Fibroblast of gingiva (primary cell): ENCODE results near the gene TBC1D22B.

Experiments
- DNase-seq: peaks from one replicate; pipeline ENCODE4 v3.0.0-alpha.2; 2011; ENCODE audit warnings: low read depth

TBC1D22B gene, protein sequence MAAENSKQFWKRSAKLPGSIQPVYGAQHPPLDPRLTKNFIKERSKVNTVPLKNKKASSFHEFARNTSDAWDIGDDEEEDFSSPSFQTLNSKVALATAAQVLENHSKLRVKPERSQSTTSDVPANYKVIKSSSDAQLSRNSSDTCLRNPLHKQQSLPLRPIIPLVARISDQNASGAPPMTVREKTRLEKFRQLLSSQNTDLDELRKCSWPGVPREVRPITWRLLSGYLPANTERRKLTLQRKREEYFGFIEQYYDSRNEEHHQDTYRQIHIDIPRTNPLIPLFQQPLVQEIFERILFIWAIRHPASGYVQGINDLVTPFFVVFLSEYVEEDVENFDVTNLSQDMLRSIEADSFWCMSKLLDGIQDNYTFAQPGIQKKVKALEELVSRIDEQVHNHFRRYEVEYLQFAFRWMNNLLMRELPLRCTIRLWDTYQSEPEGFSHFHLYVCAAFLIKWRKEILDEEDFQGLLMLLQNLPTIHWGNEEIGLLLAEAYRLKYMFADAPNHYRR

DNA sequence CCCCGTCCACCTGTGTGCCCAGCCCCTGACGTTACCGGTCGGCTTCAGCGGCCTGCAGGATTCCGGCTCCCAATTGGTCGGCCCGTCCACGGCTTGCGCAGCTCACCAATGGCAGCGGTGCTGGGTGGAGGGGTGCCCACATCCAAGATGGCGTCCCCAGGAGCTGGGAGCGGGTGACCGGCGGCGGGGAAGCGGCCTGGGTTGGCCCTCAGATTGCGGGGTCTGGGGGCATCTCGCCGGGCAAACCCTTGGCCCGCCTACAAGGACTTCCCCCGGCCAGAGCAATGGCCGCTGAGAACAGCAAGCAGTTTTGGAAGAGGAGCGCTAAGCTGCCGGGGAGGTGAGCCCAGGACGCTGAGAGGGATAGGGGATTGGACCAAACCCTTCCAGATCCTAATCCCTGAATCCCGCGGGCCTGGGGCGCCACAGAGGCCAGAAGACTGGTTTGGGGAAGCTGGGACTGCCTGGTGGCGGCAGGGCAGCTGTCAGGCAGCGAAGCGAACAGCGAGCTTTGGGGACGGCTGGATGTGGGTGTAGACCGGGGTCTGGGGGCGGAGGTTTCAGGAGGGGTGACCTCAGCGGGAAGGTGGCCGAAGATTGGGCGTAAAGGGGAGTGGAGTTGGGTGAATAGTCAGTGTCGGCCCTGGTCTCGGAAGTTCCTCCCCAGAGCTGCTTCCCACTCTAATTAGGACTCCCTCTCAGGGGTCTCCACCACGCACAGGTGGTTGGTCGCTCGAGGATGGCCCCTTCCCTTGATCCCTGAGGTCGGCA is at the start of gene TBC1D22B, which contains the start of gene TMEM217:
Gene TBC1D22B, plus strand, starts transcription at position 139 of the 771 bp plus-strand sequence. Its CDS starts 146 bp downstream, at position 285.
Gene TMEM217, minus strand, starts transcription at position 511 of the 771 bp plus-strand sequence. CDS start 39,114 bp downstream, outside the sequence.
- DNase-seq: peak; percentile 89

DNA sequence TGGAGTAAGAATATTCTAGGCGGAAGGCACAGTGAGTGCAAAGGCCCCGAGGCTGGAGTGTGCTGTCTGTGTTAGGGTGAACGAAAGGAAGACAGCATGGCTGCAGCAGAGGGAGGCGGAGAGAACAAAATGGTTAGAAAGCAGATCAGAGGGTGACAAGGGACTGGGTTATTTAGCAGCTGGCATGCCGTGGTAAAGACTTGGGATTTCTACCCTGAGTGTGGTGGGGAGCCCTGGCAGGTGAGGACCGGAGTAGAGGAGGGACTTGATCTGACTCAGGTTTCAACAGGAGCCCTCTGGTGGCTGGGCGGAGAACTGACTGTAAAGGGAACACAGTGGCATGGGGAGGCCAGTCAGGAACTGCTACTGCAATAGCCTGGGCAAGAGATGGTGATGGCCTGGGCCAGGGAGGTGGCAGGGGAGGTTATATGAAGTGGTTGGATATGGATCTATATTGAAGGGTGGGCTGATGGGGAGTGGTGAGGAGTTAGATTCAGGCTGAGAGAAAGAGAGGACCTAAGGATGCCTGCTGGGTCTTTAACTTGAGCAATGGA is 49.6 kb upstream of the TBC1D22B start:
- DNase-seq: peak; percentile 66

DNA sequence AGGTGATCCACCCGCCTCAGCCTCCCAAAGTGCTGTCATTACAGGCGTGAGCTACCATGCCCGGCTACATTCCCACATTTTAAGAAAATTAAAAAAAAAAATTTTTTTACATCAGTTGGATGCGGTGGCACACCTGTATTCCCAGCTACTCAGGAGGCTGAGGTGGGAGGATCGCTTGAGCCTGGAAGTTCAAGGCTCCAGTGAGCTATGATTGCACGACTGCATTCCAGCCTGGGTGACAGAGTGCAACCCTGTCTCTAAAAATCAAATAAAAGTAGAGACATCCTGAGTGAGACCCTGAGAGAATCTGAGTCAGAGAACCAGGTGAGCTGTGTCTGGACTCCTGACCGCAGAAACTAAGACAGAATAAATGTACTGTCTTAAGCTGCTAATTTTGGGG is 48.8 kb upstream of the TBC1D22B start:
- DNase-seq: no peak

DNA sequence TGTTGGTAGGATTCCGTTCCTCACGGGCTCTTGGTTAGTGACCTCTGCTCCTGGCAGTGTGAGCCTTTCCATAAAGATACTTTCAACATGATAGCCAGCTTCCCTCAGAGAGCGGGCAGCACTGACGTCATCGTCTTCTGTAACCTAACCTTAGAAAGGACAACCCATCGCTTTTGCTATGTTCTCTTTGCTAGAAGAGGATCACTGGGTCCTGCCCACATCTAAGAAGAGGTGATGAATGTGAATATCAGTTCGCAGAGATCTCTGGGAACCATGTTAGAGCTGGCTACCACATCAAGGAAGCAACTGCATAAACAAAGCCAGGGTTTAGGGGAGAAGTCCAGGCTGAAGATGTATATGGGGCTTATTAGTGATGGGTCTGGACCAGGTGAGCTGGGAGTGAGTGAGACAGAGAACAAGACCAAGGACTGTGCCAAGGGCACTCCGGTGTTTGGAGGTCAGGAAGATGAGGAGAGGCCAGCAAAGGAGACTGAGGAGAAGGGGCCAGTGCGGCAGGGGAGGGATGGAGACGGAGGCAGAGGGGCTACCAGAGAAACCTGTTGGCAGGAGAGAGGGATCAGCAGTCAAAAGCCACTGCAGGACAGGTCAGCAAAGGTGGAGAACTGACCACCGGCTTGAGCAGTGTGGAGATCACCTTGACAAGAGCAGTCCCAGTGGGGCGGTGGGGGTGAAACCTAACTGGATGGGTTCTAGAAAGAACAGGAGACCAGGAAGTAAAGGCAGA is 47.9 kb upstream of the TBC1D22B start:
- no peak for DNase-seq

DNA sequence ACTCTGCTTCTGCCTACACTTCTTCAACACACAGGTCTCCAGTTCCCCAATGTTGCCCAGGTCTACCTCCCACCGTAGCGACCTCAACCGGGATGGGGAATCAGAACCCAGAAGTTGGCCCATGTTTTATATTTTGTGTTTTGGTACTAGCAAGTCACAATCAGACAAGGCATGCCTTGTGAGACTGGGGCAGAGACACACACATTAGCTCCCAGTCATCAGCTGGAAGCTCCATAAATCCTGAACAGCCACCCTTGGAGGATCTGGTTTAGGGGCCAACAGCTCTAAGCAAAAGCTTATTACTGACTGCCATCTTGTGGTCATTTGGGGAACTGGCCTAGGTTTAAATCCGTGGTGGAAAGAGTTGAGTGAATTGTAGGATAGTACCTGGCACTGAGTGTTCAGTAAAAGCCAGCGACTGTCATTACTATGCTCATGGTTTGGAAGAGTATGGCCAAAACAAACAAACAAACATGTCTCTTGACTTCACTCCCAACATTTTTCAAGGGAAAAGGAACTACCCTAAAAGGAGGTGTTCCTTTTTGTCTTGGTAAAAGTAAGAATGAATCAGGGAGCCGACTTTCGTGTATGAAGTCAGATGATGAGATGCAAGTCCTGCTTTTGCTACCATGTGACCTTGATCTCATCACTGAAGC is 47.1 kb upstream of the TBC1D22B start:
- DNase-seq: peak; percentile 60

DNA sequence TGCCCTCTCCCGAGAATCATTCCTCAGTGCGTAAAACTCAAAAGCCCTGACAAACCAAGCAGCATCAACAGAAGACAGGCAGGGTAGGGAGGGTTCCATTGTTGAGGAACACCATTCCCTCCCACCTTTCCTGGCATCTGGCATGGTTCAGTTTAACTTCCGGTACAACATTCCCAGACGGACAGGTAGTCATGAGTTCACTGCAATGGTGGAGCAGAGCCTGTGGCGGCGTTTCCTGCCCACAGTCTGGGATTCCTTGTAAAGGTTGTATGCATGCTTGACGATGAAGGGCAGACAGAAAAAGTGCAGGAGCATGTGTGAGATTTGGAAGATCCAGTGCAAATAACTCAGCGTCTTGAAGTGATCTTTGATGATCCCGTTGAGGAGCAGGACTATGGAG is 45.3 kb upstream of the TBC1D22B start:
- no peak for DNase-seq

DNA sequence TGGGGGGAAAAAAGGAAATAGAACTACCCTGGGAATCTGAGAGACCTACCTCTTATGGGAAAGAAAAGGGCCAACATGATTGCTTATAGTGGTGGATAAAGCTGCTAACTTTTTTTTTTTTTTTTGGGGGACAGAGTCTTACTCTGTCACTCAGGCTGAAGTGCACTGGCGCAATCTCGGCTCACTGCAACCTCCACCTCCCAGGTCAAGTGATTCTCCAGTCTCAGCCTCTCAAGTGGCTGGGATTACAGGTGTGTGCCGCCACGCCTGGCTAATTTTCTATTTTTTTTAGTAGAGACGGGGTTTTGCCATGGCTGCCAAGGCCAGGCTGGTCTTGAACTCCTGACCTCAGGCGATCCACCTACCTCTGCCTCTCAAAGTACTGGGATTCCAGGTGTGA is 39.5 kb upstream of the TBC1D22B start:
- no peak for DNase-seq

DNA sequence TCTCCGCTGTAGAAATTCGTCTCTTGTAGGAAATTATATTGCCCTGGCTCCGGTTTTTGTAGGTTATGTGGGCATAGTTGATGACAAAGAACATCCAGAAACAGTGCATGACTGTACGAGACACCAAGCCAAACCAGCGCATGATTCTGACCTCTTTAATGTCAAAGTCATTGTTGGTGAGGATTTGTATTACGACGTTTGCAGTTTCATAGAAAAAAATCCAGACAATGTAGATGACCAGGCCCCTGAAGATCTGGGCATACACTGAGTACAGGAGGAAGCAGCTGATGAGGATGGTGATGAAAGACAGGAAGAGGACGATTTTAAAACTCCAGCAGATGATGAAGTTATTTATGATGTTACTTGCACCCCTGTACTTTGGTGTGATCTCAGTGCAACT is 39.1 kb upstream of the TBC1D22B start:
- no peak for DNase-seq

DNA sequence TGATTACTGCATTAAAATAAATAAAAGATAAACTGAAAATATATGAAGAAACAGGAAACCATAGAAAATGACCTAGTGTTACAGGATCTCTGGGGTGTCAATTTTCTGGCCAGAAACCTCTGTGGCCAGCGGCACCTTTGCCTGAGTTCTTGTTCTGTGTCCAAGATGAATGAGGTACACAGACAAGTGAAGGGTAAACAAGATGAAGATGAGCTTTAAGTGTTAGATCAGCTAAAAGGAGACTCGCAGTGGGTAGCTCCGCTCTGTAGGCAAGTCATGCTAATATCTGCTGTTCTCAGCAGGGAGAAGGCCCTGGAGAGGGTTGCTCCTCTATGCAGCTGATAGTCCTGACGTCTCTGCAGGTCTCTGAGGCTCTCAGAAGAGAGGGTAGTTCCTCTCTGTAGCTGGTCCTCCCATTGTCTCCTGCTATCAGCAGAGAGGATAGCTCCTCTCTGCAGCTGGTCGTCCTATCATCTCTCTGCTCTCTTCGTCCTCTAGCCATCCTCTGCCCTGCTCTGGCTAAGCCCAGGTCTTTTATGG is 35.9 kb upstream of the TBC1D22B start:
- no peak for DNase-seq

DNA sequence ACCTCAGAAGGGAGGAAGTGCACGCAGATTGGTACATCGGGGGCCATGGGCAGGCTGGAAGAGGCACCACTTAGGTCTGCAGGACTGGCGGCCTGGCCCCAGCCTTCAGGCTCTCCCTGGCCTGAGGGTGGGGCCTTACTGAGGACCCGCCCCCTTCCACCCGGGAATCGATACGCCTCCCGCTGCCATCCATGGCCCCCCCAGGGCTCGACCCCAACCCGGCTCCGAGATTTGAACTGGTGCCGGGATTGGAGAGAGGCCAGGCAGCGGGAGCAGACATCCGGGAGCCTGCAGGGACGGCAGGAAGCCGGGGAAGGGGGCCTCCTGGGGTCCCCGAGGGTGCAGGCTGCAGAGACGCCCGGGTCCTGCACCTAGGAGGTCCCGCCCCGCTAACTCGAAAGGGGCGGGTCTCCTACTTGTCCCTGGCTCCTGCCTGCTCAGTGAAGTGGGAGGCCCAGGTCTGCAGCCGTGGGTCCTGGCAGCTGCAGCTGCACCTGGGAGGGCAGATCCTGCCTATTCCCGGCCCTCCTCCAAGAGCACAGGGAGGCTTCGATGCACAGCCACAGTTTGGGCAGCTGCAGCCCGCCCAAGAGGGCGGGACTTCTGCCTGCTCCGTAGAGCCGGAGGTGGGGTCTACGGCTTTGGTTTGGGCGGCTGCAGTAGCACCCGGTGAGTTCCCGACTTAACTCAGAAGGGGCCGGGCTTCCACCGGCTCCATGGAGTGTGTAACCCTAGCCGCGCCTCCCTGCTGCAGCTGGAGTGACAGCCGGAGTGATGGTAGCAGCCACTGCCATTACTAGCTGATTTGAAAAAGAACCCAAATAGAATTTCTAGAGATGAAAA is 35.2 kb upstream of the TBC1D22B start:
- peak; percentile 55 for DNase-seq

DNA sequence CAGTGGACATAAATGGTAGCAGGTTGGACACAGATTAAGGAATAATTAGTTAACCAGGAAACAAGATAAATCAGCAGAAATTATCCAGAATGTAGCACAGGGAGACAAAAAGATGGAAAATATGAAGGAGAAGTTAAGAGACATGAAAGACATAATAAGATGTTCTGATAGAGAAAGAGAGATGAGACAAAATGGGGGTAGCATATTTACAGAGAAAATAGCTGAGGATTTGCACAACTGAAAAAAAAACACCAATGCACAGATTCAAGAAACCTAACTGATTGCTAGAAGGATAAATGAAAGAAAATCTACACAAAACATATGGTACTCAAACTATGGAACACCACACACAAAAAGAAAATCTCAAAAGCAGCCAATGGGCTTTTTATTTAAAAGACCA is 34.6 kb upstream of the TBC1D22B start:
- no peak for DNase-seq

DNA sequence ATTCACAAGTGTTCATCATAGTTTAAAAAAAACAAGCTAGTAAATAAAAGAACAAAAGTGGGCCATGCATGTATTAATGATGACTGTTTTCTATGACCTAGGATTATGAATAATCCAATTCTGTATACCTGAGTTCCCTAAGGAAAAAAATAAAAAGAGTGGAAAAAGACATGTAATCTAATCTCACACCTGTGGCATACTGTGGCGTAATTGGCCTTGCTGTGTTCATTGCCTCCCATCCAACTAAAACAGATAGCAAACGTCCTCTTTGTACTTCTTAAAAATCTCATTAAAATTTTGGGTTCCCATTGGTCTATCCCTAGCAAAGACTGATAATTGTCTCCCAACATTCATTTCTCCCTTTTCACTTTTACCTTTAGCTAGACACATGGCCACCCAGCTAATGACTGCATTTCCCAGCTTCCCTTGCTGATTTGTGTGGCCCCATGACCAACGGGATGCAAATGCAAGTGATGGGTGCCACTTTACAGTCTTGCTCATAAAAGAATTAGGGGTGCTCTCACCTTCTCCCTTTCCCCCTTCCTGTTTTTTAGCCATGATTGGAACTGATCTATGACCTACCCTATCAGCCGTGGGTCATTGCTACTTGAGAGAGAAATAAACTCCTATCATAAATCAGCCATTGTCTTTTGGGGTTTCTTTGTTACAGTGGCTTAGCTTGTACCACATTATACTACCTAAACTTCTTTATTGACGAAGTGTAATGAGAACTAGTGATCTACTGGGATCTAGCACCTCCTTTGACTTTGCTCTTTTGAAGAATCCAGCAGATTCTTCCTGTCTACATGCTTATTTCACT is 32.0 kb upstream of the TBC1D22B start:
- no peak for DNase-seq

DNA sequence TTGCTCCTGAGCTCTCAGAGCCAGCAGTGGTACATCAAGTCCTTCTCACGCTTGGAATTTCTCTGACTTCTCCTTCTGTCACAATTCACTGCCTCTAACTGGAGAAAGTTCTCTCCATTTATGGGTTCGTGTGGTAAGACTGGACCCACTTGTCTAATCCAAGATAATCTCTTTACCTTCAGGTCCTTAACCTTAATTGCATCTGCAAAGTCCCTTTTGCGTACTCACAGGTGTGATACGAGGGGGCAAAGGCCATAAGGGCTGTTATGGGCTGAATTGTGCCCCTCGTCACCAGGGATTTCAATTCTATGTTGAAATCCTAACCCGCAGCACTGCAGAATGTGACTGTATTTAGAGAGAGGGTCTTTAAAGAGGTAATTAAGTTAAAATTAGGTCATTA is 27.5 kb upstream of the TBC1D22B start:
- no peak for DNase-seq

DNA sequence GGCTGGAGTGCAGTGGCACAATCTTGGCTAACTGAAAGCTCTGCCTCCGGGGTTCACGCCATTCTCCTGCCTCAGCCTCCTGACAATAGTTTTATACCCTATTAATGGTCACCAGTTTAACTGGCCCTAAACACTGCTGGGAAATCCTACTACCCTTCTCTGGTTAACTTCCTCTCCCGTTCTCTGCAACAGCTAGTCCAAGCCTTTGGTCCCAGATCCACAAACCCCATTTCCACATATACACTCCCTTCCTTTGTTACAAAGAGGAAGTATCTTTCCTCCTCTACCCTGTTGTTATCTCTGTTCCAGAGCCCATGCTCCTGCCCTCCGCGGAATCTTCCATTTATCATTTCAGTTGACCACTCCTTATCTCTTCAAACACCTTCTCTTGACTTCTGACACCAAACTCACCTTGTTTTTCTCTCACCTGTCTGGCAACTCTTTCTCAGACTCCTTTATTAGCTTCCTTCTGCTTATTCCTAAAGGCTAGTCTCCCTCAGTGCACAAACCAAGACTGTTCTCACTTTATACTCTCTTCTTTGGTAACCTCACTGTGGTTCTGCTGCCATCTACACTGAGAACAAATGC is 25.0 kb upstream of the TBC1D22B start:
- DNase-seq: no peak

DNA sequence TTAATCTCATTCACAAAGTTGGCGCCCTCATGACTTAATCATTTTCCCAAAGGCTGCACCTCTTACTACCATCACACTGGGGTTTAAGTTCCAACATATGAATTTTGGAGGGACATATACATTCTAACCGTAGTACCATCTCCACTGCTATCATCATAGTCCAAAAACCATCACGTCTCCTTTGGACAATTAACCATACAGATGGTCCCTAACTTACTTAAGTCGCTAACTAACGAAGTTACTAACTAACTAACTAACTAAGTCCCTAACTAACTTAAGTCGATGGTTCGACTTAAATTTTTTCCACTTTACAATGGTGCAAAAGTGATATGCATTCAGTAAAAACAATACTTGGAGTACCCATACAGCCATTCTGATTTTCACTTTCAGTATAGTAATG is 24.0 kb upstream of the TBC1D22B start:
- no peak for DNase-seq

DNA sequence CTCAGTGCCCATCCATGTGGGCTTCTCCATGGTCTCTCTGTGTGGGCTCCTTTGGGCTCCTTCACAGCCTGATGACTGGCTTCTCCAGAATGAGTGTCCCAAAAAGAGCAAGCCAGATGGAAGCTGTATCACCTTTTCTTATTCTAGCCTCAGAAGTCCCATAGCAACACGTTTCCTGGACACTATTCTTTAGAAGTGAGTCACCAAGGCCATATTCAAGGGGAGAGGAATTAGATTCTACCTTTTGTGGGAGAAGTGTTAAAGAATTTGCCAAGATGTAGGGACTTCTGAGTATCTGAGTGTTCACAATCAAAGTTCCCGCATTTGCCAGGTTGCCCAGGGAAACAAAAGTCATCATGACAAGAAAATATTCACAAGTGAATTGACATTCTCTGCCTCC is 20.7 kb upstream of the TBC1D22B start:
- no peak for DNase-seq

DNA sequence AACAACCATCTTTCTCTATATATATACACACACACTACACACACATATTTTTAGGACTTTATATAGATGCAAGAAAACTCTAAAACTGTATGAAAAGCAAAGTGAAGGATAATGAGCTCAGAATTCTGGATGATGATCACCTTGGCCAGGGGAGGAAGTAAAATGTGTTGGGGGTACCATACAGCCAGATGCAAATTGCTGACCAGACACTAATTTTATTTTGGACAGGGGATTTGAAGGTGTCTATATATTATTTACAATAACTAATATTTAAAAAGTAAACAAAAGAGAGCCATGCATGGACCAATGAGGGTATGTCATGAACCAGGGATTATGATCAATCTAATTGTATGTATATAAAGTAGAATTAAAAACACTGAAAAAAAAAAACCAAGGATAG is 19.8 kb upstream of the TBC1D22B start:
- DNase-seq: no peak

DNA sequence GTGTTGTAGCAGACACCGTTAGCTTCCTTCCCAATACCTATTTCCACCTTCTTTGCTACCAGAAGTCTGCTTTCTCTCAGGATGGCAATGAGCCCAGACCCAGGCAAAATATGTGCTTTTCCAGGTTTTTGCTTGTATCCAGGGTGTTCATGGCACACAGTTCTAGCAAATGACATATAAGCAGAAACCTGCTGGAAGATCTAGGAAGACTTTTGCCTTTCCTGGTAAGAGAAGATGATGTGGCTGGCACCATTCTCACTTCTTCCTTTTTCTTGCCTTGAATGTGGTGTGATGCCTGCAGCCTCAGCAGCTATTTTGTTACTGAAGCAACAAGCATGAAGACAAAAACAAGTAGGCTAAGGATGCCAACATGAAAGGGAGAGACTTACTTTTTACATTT is 19.2 kb upstream of the TBC1D22B start:
- DNase-seq: no peak

DNA sequence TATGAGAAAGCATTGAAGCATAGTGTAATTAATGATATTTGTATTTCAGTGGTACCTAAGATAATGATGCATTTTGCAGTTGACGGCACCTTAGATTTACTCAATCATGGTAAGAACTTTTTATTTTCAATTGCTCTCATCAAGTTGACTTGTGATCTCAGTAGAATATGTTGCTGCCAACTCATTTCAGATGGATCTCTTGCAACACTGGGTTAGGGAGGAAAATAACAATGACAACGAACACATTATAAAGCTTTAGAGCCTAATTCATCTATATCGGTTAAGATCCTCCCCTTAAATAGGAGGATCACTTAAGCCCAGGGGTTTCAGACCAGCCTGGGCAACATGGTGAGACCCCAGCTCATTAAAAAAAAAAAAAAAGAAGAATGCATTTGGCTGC is 18.0 kb upstream of the TBC1D22B start:
- DNase-seq: peak; percentile 57
